Thyroid gland (tissue), 4 donors: ENCODE measurements around the gene TBX2. TPM values are rescaled to one million over a fixed set of nuclear protein-coding genes. Genes with fewer than 3 reads are reported as not detected.

ENCODE experiments used
- DNase-seq, 2 donors: peaks; one replicate each; pipeline ENCODE4 v3.0.0-alpha.2; 2019
- H3K27ac ChIP-seq, 3 donors: fragments of 200-600 bp; sonication (generic); 1 replicate in 2 of 3; 2 replicates in 1 of 3; pipeline ENCODE4 v1.5.1; 2016 to 2019; ENCODE audit warnings: mild to moderate bottlenecking in 1 of 3, moderate library complexity in 1 of 3
- H3K27me3 ChIP-seq: fragments of 200-600 bp; sonication (generic); one replicate; pipeline ENCODE4 v1.5.1; 2019
- H3K36me3 ChIP-seq, 2 donors: fragments of 200-600 bp; sonication (generic); one replicate each; pipeline ENCODE4 v1.5.1; 2016 to 2019
- H3K4me1 ChIP-seq, 2 donors: fragments of 200-600 bp; sonication (generic); one replicate each; pipeline ENCODE4 v1.5.1; 2017 to 2019
- H3K4me3 ChIP-seq, 3 donors: fragments of 200-600 bp; sonication (generic); replicated peaks in 1 of 3; 1 replicate in 2 of 3; 2 replicates in 1 of 3; pipeline ENCODE4 v1.5.1; 2016; ENCODE audit warnings: mild to moderate bottlenecking in 1 of 3
- H3K9me3 ChIP-seq: fragments of 200-600 bp; sonication (generic); one replicate; pipeline ENCODE4 v1.5.1; 2017
- CTCF ChIP-seq, 6 experiments: fragments of 200-600 bp in 3 of 6; fragments of 450-650 bp in 3 of 6; sonication (generic) in 3 of 6; IDR thresholded peaks; one replicate each; pipeline ENCODE4 v1.5.1; 2016 to 2019; ENCODE audit warnings: antibody characterized with exemption in 6 of 6, mild to moderate bottlenecking in 2 of 6, inconsistent platforms in 1 of 6, moderate library complexity in 1 of 6
- POLR2A ChIP-seq, 2 donors: fragments of 450-650 bp; IDR thresholded peaks; one replicate each; pipeline ENCODE4 v1.6.1; 2017; ENCODE audit warnings: antibody characterized with exemption in 2 of 2, mild to moderate bottlenecking in 2 of 2, moderate library complexity in 1 of 2
- WGBS, 2 donors: methylation state at CpG; one replicate each; pipeline ENCODE4 v1.1.5; 2017; 5-methylcytosine and 5-hydroxymethylcytosine counted together
- intact Hi-C: fragments of 100-400 bp; cut with DNase I; formaldehyde crosslinking; loops from one replicate; pipeline ENCODE4 v1.15.1; 2023
- total RNA-seq, 4 donors: library from RNA; depleted of rRNA; stranded (reverse); fragments of >200 nt; gene quantifications; one replicate each; pipeline ENCODE4 v1.2.3, GENCODE V29; 2016

The TBX2 gene
- total RNA-seq, 4 donors from 2014 or later = 5.3 to 20.2 (median 11.0) TPM

DNA sequence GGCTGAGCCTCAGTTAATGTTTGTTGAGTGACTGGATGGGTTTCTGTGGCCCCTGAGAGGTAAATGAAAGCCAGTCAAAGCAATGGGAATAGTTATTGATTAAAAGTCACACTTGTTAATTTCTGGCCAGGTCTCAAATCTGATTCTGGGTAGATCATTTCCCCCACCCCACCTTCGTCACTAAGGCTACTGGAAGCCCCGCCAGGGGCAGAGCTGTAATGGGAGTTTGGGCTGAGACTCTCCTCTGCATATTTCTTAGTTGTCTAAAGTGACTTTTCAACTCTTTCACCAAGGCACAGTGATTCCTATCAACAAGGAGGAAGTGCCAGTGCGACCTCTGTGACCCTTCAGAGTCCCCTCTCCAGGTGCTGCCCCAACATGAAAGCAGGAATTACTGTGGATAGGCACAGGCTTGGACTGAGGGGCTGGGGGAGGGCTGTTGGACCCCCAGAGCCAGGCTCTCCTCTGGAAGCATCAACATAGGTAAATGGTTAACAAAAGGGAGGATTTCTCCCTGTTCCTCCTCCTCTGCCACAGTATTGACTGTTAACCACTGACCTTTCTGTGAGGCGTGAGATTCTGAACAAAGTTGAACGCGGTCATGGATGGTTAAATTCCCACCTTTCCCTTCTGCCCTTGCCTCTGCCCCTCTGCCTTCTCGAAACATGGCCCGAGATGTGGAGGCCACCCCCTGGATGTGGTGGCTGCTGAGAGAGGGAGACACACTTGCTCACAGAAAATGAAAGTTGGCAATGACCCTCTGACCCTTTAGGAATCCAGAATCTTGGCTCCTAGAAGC, 20.8 kb upstream of the TBX2 start:
- Histone ChIP-seq H3K27me3 (no peaks in the 10 kb centered on the region), H3K36me3 (no peaks in the 10 kb centered on the region), H3K4me1 (peaks cover 0 to 3% of the 10 kb centered on the region in 2 donors), H3K27ac (no peak overlapping the region), H3K4me3 (no peak overlapping the region), H3K9me3 (no peaks in the 10 kb centered on the region)
- DNase-seq = no peak
- intact Hi-C loops = no loop called here
- WGBS, 2 donors = 84 to 88% methylated on average over 8 of the region's 8 CpGs
- TF ChIP-seq CTCF (IDR thresholded peaks at IDR 0.05) (no peak), POLR2A (IDR thresholded peaks at IDR 0.05) (no peak)

DNA sequence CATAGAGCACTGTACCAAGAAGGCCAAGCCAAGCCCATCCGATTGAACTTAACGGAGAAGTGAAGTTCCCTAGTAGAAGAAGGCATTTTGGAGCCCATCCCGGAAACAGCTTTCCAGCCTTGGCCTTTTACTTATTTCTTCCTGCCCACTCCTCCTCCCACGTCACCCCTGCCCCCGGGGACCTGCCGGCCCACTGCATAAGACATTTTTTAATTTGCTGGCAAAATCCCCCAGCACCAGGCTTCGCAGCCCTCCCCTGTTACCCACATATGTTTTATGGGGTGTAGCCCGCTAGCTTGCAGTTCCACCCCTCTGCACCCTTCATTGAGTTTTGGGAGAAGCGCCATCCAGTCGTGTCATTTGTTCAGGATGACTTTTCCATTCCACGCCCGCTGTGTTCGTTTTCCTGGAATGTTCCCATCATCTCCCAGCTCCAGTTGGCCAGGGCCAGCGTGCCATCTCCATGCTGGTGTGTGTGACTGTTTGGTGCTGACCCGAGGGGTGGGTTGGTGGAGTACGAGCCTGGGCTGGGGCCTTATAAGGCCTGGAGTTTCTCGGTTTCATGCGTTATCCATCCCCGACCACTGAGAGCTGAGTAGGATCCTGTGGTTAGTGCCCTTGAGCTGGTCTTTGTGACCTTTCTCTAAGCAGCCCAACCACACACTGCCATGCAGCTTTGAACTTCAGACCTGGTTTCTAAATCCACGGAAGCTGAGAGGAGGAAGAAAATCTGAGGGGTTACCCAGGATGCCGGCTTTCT, 20.0 kb upstream of the TBX2 start:
- intact Hi-C loops = no loop called here
- WGBS, 2 donors = 83 to 89% methylated on average over 21 of the region's 21 CpGs
- no peak for TF ChIP-seq POLR2A (IDR thresholded peaks at IDR 0.05)
- no peak for TF ChIP-seq CTCF (IDR thresholded peaks at IDR 0.05)

GRCh38 chr17:61380217-61380835, 19.3 kb upstream of the TBX2 start:
- no peaks in the 10 kb centered on the region for H3K27me3 ChIP-seq
- no peak overlapping the region for H3K4me3 ChIP-seq
- no peaks in the 10 kb centered on the region for H3K9me3 ChIP-seq
- no peak for DNase-seq
- H3K36me3 ChIP-seq = no peaks in the 10 kb centered on the region
- intact Hi-C loops = no loop called here
- H3K4me1 ChIP-seq = peaks cover 0 to 3% of the 10 kb centered on the region in 2 donors
- no peak overlapping the region for H3K27ac ChIP-seq
- TF ChIP-seq CTCF (IDR thresholded peaks at IDR 0.05) (no peak), POLR2A (IDR thresholded peaks at IDR 0.05) (no peak)
- 82 to 84% methylated on average over 10 of the region's 10 CpGs for WGBS, 2 donors

More for the DNA sequence above, 20.0 kb upstream of the TBX2 start:
- no peaks in the 10 kb centered on the region for H3K36me3 ChIP-seq
- peaks cover 0 to 3% of the 10 kb centered on the region in 2 donors for H3K4me1 ChIP-seq
- H3K27me3 ChIP-seq = no peaks in the 10 kb centered on the region
- H3K4me3 ChIP-seq = no peak overlapping the region
- H3K27ac ChIP-seq = no peak overlapping the region
- no peak for DNase-seq
- H3K9me3 ChIP-seq = no peaks in the 10 kb centered on the region

GRCh38 chr17:61380836-61381525, 18.7 kb upstream of the TBX2 start:
- Histone ChIP-seq H3K27ac (no peak overlapping the region), H3K9me3 (no peaks in the 10 kb centered on the region), H3K36me3 (no peaks in the 10 kb centered on the region), H3K4me1 (peaks cover 0 to 3% of the 10 kb centered on the region in 2 donors), H3K27me3 (no peaks in the 10 kb centered on the region), H3K4me3 (no peak overlapping the region)
- intact Hi-C loops = no loop called here
- TF ChIP-seq CTCF (IDR thresholded peaks at IDR 0.05) (no peak), POLR2A (IDR thresholded peaks at IDR 0.05) (no peak)
- DNase-seq = no peak
- 87 to 94% methylated on average over 18 of the region's 18 CpGs for WGBS, 2 donors
